T47D (cell line): Measurements from ENCODE around the gene MIB1.

ENCODE experiments used
- DNase-seq, 2 experiments: peaks; one replicate each; pipeline versions ENCODE4 v3.0.0 to v3.0.0-alpha.2; 2011 to 2012; ENCODE audit warnings: low read depth in 1 of 2, low spot score in 1 of 2
- JUND ChIP-seq: IDR thresholded peaks from 2 replicates; pipeline ENCODE4 v1.6.1; 2012; ENCODE audit warnings: low read depth
- in situ Hi-C: cut with HindIII; loops from 2 replicates; pipeline ENCODE4 v1.10.0; 2016; ENCODE audit warnings: low sequenced_read_pairs, low pct_unique_long_range_greater_than_20kb

Gene MIB1

DNA sequence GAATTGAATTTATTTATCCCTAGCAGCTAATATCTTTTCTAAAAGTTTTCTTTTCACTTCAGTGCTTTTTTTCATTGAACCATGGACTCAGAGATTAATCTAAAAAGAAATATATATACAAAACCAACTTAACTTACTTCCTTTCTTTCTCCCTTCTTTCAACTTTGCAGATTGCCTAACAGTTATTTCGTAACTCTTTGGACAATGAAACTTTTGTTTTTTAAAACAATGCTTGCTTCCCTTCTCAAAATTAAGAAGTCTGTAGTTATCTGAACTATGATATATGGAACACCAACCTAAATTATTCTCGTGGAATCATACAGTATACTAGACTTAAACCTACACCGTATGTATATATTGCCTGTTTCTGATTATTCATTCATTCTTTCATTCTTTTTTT, 62.9 kb downstream of the MIB1 start:
- DNase-seq = no peak
- in situ Hi-C loops = no loop called here
- TF ChIP-seq JUND = no peak

DNA sequence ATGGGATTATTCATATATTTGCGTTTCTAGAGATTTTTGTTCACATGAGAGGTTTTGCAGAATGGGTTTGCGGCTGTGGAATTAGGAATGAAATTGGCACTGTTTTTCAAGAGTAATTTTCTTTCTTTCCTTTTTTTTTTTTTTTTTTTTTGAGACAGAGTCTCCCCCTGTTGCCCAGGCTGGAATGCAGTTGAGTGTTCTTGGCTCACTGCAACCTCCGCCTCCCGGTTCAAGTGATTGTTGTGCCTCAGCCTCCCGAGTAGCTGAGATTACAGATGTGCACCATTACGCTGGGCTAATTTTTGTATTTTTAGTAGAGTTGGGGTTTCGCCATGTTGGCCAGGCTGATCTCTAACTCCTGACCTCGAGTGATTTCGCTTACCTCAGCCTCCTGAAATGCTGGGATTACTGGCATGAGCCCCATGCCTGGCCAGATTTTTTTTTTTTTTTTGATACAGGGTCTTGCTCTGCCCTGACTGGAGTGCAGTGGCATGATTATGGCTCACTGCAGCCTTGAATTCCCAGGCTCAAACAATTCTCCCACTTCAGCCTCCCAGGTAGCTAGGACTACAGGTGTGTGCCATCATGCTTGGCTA, 65.3 kb downstream of the MIB1 start:
- in situ Hi-C loops = no loop called here
- no peak for TF ChIP-seq JUND
- no peak for DNase-seq

DNA sequence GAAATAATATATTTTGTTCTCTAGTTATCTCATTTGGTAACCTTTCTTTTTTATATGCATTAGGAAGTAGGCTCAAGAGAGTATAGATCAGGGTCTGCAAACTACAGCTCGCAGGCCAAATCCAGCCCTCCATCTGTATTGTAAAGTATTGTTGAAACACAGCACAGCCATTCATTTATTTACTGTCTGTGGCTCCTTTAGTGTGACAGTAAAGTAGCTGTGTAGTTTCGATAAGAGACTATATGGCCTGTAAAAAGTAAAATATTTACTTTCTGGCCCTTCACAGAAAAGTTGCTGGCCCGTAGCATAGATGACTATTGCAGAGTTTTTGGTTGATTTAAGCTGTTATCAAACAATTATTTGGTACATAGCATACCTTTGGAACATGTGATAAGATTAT, 67.6 kb downstream of the MIB1 start:
- in situ Hi-C loops = no loop called here
- TF ChIP-seq JUND = no peak
- no peak for DNase-seq

DNA sequence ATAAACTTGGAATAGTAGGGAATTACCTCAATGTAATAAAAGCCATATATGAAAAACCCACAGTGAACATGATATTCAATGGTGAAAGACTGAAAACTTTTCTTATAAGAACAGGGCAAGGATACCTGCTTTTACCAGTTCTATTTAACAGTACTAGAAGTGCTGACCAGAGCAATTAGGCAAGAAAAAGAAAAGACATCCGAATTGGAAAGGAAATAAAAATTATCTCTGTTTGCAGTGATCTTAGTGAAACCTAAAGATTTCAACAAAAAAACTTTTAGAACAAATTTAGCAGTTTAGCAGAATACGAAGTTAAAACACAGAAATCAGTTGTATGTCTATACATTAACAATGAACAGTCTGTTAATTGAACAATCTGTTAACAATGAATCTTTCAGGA, 69.1 kb downstream of the MIB1 start:
- in situ Hi-C loops = no loop called here
- no peak for DNase-seq
- TF ChIP-seq JUND = no peak

GRCh38 chr18:21815101-21815500, 74.5 kb downstream of the MIB1 start:
- TF ChIP-seq JUND = no peak
- in situ Hi-C loops = no loop called here
- DNase-seq = no peak

- TF ChIP-seq JUND = no peak
- DNase-seq = peak; percentile 23 to 31
- in situ Hi-C loops = no loop called here
Observed at GRCh38 chr18:21820033-21820810, 79.6 kb downstream of the MIB1 start.

DNA sequence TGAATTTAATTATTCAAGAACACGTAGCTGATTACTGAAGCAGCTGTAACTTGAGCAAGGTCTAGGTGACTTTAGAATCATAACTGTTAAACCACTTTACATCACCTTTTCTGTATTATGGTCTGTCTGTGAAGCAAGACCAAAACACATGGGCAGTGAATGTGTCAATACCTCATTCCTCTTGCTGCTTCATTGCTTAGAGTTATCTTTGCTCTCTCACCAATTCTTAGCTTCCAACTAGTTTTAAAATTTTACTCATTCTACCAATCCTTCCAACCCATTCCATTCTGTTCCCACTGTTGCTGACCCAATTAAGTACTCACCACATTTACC, 80.2 kb downstream of the MIB1 start:
- in situ Hi-C loops = no loop called here
- no peak for TF ChIP-seq JUND
- no peak for DNase-seq

DNA sequence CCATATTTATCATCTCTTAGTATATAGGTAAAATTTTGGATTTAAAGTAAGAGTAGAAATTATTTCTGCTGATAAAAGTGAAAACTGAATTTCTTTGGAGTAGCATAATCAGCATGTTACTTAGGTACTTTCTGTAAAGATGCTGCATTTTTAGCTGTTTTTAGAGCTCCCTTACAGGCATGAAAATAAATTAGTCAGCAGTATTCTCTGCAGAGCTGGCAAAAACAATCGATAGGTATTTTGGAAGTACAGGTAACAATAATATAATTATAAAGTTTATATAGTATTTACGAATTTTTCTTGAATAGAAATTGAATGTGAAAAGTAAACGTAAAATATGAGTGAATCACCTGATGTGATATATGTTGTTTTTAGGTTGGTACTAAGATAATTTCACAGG, 83.3 kb downstream of the MIB1 start:
- in situ Hi-C loops = no loop called here
- no peak for DNase-seq
- TF ChIP-seq JUND = no peak

GRCh38 chr18:21826196-21826595, 85.6 kb downstream of the MIB1 start:
- in situ Hi-C loops = no loop called here
- DNase-seq = no peak
- TF ChIP-seq JUND = no peak

GRCh38 chr18:21826641-21827302, 86.2 kb downstream of the MIB1 start:
- no peak for TF ChIP-seq JUND
- DNase-seq = no peak
- in situ Hi-C loops = no loop called here

DNA sequence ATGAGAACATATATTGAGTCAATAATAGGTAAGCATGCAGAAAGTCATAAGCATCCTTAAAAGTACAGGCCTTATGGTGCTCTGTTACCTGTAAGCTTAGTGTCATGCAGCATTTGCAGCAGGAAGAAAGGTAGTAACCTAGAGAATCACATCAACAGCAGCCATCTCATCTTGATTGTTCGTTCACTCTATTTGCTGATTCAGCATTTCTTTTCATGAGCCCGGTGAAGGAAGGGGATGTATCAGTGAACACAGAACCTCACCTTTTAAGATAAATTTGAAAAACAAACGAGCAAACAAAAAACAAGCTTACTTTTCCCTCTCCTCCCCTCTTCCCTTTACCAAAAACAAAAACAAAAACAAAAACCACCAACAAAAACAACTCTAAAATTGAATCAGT, 89.9 kb downstream of the MIB1 start:
- no peak for TF ChIP-seq JUND
- in situ Hi-C loops = no loop called here
- DNase-seq = no peak

DNA sequence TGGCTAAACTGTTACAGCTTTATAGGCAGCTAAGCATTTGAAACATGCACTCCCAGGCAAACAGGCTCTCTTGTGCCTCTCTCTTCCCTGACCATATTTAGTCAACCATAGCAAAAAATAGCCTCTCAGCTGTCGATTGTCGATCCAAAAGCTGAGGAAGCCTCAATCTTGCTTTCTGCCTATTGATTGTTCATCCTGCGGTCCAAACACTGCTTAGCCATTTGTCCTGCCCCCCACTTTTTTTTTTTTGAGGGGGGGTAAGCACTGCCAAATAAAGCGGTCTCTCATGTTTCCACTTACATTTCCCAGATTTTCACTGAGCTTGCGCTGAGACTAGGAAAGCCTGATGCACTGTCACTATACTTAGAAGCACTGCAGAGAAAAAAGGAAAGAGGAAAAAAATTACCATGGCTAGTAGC, 90.8 kb downstream of the MIB1 start:
- no peak for TF ChIP-seq JUND
- in situ Hi-C loops = no loop called here
- DNase-seq = no peak

GRCh38 chr18:21833604-21834298, 93.2 kb downstream of the MIB1 start:
- no peak for DNase-seq
- TF ChIP-seq JUND = no peak
- in situ Hi-C loops = no loop called here

- no peak for TF ChIP-seq JUND
- no peak for DNase-seq
- in situ Hi-C loops = no loop called here
Observed at GRCh38 chr18:21834299-21834660, 93.7 kb downstream of the MIB1 start.
